Activated T-cell treated with anti-CD3 and anti-CD28 coated beads for 4 hours (primary cell): ENCODE results near the gene ADGRA1.
"Not testable (repeated sequence)": the region's sequence is repeated elsewhere in the genome, so short reads cannot be mapped to it uniquely, and the experiment has no call there.

Source experiments
- DNase-seq: peaks from one replicate; pipeline ENCODE4 v3.0.0-alpha.2; 2020

ADGRA1 gene, protein sequence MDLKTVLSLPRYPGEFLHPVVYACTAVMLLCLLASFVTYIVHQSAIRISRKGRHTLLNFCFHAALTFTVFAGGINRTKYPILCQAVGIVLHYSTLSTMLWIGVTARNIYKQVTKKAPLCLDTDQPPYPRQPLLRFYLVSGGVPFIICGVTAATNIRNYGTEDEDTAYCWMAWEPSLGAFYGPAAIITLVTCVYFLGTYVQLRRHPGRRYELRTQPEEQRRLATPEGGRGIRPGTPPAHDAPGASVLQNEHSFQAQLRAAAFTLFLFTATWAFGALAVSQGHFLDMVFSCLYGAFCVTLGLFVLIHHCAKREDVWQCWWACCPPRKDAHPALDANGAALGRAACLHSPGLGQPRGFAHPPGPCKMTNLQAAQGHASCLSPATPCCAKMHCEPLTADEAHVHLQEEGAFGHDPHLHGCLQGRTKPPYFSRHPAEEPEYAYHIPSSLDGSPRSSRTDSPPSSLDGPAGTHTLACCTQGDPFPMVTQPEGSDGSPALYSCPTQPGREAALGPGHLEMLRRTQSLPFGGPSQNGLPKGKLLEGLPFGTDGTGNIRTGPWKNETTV

DNA sequence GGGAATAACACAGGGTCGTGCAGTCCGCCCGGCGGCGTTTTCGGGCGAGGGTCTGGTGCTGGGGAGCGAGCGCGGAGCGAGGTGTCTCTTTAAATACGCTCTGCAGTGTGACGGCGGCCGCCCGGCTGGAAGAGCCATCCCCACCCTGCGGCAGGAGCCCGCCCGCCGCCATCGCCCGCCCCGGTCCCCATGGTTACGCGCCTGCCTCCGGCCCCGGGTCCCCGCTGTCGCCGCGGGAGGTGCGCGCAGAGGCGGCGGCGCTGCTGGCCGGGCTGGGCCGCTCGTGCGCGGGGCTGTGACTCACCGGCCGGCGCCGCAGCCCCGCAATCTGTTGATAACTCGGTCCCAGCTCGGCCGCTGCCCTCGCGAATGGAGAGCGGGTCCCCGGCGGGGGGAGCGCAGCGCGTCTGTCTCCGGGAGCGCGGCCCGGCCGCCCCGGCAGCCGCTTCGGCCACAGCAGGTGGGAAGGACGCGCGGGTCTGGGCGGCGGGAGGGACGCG, at the start of gene ADGRA1:
TSS of gene ADGRA1 (plus strand) at position 246 of the 500 bp plus-strand sequence. CDS start 986 bp downstream, outside the sequence.
- DNase-seq = no peak

DNA sequence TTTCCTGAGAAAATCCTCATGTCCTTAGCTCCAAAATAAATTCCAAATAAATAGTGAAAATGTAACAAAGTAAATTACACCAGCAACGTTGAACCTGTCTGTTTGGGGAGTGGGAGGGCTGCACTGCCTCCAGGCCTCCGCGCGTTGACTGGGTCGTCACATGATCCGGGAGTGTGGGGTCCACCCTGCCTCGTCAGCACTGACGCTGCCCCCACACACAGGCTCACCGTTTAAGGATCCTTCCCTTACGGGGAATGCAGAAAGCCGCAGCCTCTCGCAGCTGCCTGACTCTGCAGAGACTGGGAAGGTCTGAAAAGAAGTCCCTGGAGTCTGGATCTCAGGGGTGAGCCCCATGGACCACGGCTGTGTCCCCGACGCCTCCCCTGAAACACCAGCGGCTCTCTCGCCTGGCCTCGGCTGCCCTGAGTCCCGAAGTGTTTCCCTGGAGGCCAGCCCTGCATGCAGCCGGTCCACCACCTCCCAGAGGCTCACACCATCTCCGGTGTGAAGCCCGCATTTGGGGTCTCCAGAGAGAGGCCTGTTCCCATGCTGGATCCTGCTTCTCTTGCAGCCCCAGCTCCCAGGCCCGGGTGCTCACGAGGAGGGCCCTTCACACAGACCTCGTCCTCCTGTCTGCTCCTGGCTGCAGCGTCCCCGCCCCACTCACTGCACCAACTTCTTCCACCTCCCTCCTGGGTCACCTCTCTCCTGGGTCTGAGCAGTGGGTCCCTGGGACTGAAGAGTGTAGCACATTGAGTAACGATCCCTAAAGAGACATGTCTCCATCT, 49.5 kb upstream of the ADGRA1 start:
- no peak for DNase-seq

DNA sequence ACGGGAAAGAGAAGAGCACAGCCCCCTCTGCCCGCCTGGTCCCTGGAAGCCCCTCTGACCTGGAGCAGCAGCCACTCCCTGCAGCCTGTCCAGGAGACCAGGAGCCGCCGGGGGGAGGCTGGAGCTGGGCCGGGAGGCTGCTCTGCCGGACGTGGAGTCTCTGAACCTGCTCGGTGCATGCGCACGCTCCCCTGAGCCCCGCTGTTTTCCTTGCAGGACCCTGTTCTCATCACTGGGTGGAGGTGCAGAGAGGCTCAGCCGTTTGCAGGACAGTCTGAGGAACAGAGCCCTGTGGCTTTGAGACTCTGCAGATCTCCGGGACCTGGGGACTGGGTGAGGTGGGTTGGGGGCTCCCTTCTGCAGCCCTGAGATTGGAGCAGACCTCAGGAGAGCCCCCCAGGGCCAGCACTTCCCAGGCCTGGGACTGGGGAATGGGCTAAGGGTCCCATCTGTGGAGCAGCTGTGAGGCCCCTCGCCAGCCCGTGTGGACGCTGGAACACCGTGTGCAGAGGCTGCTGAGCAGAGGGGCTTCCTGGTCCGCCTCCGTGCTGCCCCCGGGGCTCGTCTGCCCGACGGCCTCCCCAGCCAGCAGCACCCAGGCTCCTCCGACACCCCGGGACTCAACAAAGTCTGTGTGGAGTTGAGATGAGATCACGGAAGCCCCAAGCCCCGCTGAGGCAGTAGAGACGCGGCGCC, 48.5 kb upstream of the ADGRA1 start:
- no peak for DNase-seq

DNA sequence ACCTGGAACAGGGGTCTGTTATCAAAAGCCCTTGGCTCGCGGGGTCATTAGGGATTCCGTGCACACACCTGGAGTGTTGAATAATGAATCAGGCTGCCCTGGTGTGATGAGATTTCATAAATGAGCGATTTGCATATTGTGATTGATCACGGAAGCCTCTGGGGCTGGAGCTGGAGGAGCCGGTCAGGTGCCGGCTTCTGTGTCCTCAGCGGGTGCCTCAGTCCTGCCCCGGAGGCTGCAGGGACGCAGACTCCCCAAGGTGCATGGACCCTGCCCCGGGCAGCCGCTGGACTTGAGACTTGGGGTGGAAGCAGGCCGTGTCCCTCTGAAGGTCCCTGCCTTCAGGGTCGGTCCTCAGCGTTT, 47.9 kb upstream of the ADGRA1 start:
- no peak for DNase-seq

DNA sequence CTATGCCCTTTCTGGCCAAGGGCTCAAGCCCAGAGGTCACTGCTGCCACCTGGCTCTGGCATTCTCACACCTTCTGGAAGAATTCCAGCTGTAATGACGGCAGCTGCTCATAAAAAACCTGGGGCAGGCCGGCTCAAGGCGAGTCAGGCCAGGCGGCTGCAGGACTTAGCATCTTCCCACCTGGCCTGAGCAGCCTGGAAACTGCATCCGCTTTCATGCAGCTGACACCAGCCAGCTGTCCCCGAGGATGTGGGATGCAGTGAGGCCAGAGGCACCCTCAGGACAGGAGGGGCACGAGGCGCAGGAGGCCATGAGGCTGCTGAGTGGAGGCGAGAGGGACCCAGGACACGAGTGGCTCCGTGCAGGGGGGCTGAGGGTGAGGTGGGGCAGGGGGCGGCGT, 47.5 kb upstream of the ADGRA1 start:
- DNase-seq = no peak

DNA sequence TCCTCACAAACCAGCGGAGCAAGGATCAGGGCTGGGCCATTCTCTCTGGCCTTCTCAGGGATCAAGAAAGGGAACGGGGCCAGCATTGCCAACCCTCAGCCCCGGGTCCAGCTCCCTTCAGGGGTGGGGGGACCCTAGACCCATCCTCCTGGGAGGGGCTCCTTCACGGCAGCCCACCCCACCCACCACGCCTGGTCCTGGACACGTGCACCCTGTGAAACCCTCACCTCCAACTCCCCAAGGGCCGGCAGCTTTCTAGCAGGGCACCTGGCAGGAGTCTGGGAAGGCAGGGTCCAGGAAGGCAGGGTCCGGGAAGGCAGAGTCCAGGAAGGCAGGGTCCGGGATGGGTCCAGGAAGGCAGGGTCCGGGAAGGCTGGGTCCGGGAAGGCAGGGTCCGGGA, 46.6 kb upstream of the ADGRA1 start:
- DNase-seq = no peak

DNA sequence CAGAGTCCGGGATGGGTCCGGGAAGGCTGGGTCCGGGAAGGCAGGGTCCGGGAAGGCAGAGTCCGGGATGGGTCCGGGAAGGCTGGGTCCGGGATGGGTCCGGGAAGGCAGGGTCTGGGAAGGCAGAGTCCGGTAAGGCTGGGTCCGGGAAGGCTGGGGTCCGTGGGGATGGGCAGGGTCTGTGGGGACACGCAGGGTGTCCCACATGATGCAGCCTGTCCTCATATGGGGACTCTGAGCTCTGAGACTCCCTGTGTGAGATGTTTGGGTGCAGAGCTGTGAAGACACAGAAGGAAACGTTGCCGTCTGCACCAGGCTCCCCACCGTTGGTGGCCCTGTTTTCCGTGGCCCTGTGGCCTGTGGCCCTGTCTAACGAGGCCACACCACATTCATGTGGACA, 45.7 kb upstream of the ADGRA1 start:
- no peak for DNase-seq

DNA sequence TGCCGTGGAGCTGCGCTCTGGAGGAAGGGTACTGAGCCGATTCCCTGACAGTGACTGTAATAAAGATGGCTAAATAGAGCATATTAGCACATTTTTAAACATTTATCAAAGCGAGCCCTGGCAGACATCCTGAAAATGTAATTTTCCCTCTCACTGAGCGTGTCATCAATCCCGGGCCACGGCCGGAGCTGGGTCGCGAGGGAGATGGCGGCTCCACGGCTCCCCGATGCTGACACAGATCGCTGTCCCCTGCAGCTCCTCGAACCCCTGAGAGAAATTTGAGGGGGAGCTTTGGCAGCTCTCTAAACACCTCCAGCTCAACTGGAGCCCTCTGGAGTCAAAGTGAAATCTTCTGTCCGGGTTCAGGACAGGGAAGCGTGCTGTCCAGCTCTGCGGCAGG, 44.9 kb upstream of the ADGRA1 start:
- no peak for DNase-seq

DNA sequence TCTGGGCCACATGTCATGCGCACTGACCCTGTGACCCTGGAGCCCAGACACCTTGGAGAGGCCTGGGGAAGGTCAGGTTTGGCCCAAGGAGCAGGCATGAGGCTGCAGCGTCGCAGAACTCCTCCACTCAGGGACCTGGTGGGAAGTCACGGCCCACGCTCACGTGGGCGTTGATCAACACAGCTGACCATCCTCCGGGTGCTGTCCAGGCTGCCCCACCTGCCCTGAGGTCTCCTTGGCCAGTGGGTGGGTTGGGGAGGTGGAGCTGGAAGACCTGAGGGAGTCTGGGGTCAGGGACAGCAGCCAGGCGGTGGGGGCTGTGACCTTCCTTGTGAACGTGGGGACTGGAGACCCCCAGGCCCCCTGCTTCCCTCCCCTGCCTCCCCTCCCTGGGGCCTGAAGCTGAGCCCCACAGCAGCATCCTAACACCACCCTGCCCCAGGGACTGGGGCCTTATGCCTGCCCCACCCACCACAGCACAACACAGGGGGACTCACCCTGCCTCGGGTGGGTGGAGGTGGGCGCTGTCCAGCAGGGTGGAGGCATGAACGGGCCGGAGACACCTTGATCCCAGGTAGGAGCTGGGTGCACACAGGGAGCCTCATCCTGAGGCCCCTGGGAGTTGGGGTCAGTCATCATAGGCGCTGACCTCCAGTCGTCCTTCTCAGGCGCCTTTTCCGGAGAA, 44.0 kb upstream of the ADGRA1 start:
- DNase-seq = no peak

DNA sequence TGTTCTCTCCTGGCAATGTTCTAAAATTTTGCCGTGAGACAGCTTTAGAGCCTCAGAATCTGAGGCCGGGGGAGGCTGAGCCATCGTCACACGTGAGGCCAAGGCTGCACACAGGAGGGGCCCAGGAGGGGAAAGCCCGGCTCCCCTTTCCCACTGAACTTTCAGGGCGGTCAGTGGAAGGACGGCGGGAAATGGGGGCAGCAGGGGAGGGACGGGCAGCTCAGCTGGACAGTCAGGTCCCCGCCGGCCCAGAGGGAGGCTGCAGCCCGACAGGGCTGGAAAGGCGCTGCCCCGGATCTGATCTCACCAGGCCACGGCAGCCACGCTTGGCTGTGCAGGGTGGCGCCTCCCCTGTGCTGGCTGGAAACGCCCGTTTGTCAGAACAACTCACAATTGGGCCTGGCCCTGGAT, 43.3 kb upstream of the ADGRA1 start:
- no peak for DNase-seq

DNA sequence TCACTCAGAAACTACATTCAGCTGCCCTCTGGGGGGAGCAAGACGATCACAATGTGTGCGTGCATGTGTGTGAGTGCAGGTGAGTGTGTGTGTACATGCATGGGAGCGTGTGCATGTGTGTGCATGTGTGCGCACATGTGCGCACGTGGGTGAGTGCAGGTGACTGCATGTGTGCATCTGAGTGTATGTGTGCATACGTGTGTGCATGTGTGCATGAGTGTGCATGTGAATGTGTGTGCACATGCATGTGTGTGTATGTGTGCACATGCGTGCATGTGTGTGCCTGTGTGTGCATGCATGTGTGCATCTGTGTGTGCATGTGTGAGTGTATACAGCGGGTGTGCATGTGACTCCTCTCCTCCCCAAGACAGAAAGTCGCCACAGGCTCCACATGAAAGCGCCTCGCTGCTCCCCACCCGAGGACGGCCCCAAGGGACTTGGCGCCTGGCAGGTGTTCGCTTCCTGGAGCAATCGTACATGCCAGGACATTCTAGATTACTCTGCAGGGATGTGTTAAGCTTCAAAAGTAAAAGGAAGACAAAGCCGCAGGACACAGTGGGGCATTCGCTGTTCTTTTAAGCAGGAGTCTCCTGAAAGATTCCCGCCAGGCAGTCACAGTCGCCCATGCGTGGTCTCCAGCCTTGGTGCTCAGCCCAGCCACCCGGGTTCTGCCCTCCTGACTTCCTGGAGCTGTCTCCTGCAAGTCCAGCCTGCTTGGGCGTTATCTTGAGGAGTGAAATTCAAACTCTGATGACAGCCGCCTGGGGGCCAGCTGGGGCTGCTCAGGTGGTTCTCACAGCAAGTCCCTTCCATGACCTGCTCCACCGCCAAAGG, 42.0 kb upstream of the ADGRA1 start:
- no peak for DNase-seq

DNA sequence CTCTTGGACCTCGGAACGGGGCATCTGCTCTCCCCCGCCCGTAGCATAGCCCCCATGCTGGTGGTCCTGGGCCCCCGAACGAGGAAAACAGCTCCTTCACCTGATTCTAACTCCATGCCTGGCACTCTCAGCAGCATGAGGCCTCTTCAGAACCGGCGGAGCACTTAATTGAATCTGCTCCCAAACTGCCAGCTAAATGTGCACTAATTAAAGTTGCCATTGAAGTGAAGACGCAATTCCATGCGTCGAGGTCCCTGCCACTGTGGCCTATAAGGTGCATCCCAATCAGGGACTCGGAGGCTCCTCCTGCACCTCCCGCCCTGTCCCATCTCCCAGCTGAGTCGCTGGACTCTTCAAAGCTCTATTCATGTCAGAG, 41.3 kb upstream of the ADGRA1 start:
- DNase-seq = no peak

DNA sequence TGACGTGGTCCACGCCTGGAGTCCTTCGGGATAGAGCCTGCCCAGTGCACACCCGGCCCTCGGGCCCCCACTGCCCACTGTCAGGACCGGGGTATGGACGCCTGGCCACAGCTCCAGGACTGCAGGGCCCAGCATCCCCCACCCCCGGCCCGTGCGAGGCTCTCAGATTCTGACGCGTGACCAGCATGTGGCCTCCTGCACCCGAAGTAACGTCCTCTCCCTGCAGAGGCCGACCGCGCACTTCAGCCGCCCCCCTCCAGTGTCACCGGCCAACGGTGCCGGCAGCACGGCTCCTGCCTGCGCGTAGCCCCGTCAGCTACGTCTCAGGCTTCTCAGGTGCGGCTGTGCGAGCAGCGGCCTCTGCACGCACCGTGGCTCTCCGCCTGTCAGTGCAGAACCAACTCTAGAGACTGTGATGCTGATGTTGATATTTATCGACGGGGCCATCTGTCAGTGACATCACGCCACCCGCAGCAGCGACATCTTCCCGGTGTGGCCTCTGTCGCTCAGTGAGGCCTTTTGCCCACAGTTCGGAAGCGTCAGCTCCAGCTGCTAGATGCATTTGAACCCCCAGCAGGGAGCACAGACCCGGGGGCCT, 40.1 kb upstream of the ADGRA1 start:
- no peak for DNase-seq

DNA sequence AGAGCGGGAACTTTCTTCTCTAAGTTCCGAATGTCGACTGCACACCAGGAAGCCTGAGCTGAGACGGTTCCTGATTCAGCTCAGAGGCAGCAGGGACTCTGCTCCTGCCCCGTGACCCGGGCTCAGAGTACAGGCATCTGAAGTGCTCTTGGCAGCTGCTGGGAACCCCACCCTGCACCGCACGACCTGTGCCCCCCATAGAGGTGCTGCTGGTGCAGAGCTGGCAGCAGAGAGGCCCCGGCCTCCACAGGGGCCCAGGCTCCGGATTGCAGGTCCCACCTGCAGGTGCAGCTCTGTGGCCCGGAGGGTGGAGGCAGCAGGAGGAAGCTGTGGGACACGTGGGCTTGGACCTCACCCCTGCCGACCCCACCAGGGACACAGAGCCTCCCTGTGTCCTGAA, 39.5 kb upstream of the ADGRA1 start:
- no peak for DNase-seq

DNA sequence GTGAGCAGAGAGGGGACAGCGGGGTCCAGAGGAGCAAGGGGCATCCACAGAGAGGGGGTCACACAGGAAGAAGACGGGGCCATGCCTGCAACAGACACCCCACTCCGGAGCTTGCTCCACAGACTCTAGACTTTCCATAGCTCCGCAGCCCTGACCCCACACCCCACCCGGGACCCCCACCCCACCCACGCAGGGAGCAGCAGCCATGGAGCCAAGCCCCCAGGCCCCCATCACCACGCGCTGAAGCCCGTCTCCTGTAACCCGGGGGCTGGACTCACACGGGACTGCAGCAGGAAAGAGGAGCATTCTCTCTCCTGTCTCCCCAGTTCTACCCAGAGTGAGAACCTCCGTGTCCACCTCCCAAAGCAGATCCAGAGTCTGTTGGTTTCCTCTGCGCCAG, 38.8 kb upstream of the ADGRA1 start:
- no peak for DNase-seq

DNA sequence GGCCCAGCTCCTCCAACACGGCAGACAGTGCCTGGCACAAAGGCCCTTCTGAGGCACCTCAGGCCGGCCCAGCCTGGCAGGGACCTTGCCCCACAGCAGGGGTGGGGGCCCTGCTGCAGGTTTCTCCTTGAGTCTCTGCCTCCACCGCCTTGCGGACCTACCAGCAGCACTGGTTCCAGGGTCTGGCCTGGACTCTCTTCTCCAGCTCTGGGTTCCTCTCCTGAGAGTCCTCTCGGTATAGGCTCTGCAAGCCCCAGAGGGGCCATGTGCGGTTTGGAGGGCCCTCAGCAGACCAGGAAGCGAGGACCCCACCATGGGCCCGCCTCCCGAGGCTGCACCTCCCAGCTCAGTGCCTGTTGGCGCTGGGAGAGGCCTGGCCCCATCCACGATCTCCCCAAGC, 38.1 kb upstream of the ADGRA1 start:
- DNase-seq = no peak

DNA sequence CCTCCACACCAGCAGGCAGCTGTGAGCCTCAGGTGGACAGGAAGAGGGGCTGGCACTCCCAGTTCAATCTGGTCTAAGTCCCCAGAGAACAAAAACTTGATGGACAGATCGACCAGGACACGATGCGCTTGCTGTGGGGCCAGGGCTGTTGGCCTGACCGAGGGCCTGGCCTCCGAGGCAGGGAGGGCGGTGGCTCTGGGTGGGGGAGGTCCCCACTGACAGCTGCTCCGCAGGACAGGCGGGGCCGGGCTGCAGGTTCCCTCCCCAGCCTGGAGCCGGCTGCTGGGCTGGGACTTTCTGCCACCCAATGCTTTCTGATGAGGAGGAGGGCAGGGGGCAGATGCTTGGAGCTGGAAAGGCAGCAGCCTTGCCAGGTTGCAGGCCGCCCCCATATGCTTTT, 37.4 kb upstream of the ADGRA1 start:
- DNase-seq = no peak

DNA sequence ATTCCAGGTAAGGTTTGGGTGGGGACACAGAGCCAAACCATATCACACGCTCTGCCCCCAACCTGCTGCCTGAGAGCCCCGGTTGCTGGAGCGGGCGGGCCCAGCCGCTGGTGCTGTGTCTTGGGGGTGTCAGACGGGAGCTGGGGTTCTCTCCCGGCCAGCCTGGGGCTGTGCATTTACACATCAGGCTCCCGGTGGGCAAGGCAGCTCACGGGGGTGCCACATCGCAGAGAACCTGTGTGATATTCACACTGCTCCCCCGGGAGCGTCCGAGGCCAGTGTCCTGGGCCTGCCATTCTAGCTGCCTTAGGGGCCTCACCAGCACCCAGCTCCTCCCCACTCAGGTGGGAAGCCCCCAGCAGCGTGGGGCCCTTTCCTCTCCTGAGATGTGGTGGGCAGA, 35.6 kb upstream of the ADGRA1 start:
- DNase-seq = no peak

DNA sequence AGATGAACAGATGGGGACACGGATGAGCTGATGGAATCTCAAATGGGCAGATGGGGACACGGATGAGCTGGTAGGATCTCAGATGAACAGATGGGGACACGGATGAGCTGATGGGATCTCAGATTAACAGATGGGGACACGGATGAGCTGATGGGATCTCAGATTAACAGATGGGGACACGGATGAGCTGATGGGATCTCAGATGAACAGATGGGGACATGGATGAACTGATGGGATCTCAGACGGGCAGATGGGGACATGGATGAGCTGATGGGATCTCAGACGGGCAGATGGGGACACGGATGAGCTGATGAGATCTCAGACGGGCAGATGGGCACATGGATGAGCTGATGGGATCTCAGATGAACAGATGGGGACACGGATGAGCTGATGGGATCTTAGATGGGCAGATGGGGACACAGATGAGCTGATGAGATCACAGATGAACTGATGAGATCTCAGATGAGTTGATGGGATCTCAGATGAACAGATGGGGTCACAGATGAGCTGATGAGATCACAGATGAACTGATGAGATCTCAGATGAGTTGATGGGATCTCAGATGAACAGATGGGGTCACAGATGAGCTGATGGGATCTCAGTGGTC, 34.1 kb upstream of the ADGRA1 start:
- not testable (repeated sequence) for DNase-seq

DNA sequence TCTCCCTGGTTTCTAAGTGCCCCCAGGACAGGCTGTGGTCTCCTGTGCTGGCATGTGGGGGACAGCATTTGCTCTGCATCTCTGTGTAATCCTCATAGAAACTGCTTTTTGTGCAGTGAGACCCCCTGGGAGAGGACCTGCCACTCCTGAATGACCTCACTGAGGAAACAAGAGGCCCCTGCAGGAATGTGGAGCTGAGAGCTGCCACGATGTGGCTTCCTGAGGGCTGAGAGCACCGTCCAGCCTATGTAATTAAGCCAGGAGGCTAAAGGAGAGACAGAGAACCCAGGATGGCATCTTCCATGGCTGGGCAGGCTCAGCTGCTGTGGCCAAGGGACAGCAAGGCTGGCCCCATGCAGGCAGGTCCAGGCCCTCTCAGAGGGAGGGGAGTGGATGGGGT, 32.3 kb upstream of the ADGRA1 start:
- DNase-seq = no peak

DNA sequence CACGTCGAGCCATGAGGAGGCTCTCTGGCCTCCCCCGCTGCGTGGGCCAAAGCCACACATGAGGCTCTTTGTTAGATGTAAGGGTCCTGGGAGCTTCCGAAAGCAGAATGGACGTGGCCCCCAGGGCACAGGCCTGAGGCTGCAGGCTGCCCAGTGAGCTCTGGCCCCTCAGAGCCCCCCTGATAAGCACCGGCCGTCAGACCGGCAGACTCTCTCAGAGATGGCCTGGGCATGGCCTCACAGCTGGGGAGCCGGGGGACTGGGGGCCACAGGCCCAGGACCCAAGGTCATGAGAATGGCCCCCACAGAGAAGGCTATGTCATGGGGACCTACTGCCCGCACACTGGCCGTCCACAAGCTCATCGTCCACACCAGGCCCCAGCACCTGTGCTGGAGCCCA, 31.7 kb upstream of the ADGRA1 start:
- no peak for DNase-seq
